Measurements from ENCODE around the gene CCDC91. TPM values are rescaled to one million over a fixed set of nuclear protein-coding genes. Genes with fewer than 3 reads are reported as not detected.
A peak's percentile ranks its signal among the peaks of the same experiment; 100 is the strongest.

CCDC91 gene
- polyA plus RNA-seq, 2 of the 4 experiments (the other 2 are of a cell fraction): 26.0 to 48.1 TPM

- Histone ChIP-seq H3K4me3 (no peak overlapping the region), H3K27ac (no peak overlapping the region), H3K9me3 (no peaks in the 10 kb centered on the region), H3K4me1 (peaks cover 6% of the 10 kb centered on the region; the same call in 1 of the 3 replicates), H3K4me2 (no peak overlapping the region)
- DNase-seq (ENCODE audit: low read depth in 1 of 2, low spot score in 1 of 2) (no peak), ATAC-seq (no peak), FAIRE-seq (no peak)
- ChIA-PET POLR2A (no interaction called here), CTCF (no interaction called here)
- 87% methylated on average over 4 of the region's 4 CpGs for WGBS (ENCODE audit: missing lambda C conversion rate)
- no peak for TF ChIP-seq JUN (IDR thresholded peaks at IDR 0.05)
- no peak for TF ChIP-seq KDM5A (IDR thresholded peaks at IDR 0.05)
- TF ChIP-seq HDAC2 (IDR thresholded peaks at IDR 0.05): no peak
- no peak for TF ChIP-seq GATA3 (IDR thresholded peaks at IDR 0.05; ENCODE audit: borderline replicate concordance)
- TF ChIP-seq HOXB13 (CRISPR knock-in tag; IDR thresholded peaks at IDR 0.05; ENCODE audit: low read depth): no peak
- no peak for TF ChIP-seq ZNF302 (CRISPR knock-in tag; IDR thresholded peaks at IDR 0.05)
- TF ChIP-seq CHD2 (IDR thresholded peaks at IDR 0.05; ENCODE audit: low read length, partially characterized antibody): no peak
- no peak for TF ChIP-seq MYC (IDR thresholded peaks at IDR 0.05; ENCODE audit: borderline replicate concordance, low read length)
- TF ChIP-seq RCOR1 (IDR thresholded peaks at IDR 0.05; ENCODE audit: low read depth, low read length): no peak
- TF ChIP-seq TFCP2L1 (CRISPR knock-in tag; IDR thresholded peaks at IDR 0.05): no peak
- no peak for TF ChIP-seq MAFK (IDR thresholded peaks at IDR 0.05; ENCODE audit: partially characterized antibody)
- TF ChIP-seq HOXA7 (CRISPR knock-in tag; IDR thresholded peaks at IDR 0.05): no peak
- TF ChIP-seq BCL3 (IDR thresholded peaks at IDR 0.05): no peak
- TF ChIP-seq CBX2 (IDR thresholded peaks at IDR 0.05; ENCODE audit: borderline replicate concordance, low read depth): no peak
Measured at GRCh38 chr12:28145216-28145615, 45.0 kb upstream of the CCDC91 start.

GRCh38 chr12:28149279-28149678, 41.0 kb upstream of the CCDC91 start:
- Histone ChIP-seq H3K27ac (no peak overlapping the region), H3K4me1 (peaks cover 6% of the 10 kb centered on the region; the same call in 1 of the 3 replicates), H3K9me3 (peaks cover 5% of the 10 kb centered on the region; the same call in 1 of the 3 replicates), H3K4me2 (no peak overlapping the region), H3K4me3 (no peak overlapping the region)
- 89% methylated on average over 3 of the region's 3 CpGs for WGBS (ENCODE audit: missing lambda C conversion rate)
- no peak for DNase-seq (ENCODE audit: low read depth in 1 of 2, low spot score in 1 of 2)
- POLR2A ChIA-PET: no interaction called here
- FAIRE-seq: no peak
- TF ChIP-seq MYC (IDR thresholded peaks at IDR 0.05; ENCODE audit: borderline replicate concordance, low read length) (no peak), MAFK (IDR thresholded peaks at IDR 0.05; ENCODE audit: partially characterized antibody) (peak; percentile 3)
- CTCF ChIA-PET: no interaction called here
- ATAC-seq: no peak

GRCh38 chr12:28156362-28156761, 33.9 kb upstream of the CCDC91 start:
- no peak for DNase-seq (ENCODE audit: low read depth in 1 of 2, low spot score in 1 of 2)
- no peak for FAIRE-seq
- H3K4me1 ChIP-seq: no peaks in the 10 kb centered on the region
- H3K27ac ChIP-seq: no peak overlapping the region
- H3K9me3 ChIP-seq: no peaks in the 10 kb centered on the region
- ChIA-PET CTCF (interaction anchor here (1.7 to 2.1 kb wide), 2 partner anchors 20 to 34 kb away, joined by 4 to 6 read pairs; partner anchors contain the start of gene CCDC91), POLR2A (no interaction called here)
- H3K4me2 ChIP-seq: no peak overlapping the region
- ATAC-seq: no peak
- no peak overlapping the region for H3K4me3 ChIP-seq
- 28% methylated on average over 1 of the region's 1 CpG for WGBS (ENCODE audit: missing lambda C conversion rate)
- TF ChIP-seq RCOR1 (IDR thresholded peaks at IDR 0.05; ENCODE audit: low read depth, low read length) (no peak), EP300 (IDR thresholded peaks at IDR 0.05) (no peak), RAD21 (conservative IDR thresholded peaks at IDR 0.05 in 1 of 2, IDR thresholded peaks at IDR 0.05 in 1 of 2) (no peak), ZSCAN20 (CRISPR knock-in tag; IDR thresholded peaks at IDR 0.05) (no peak), BCL3 (IDR thresholded peaks at IDR 0.05) (no peak), NR3C1 (IDR thresholded peaks at IDR 0.05) (no peak), CHD2 (IDR thresholded peaks at IDR 0.05; ENCODE audit: low read length, partially characterized antibody) (no peak), HMGXB4 (CRISPR knock-in tag; IDR thresholded peaks at IDR 0.05; ENCODE audit: borderline replicate concordance) (no peak), JUN (IDR thresholded peaks at IDR 0.05) (no peak), E2F6 (IDR thresholded peaks at IDR 0.05; ENCODE audit: borderline replicate concordance, low read depth) (no peak), EHMT2 (IDR thresholded peaks at IDR 0.05; ENCODE audit: low read depth) (no peak), ZNF302 (CRISPR knock-in tag; IDR thresholded peaks at IDR 0.05) (no peak), REST (IDR thresholded peaks at IDR 0.05) (no peak), NFE2L2 (conservative IDR thresholded peaks at IDR 0.05; ENCODE audit: low read length) (no peak), FOXS1 (CRISPR knock-in tag; IDR thresholded peaks at IDR 0.05) (no peak), MAZ (IDR thresholded peaks at IDR 0.05; ENCODE audit: borderline replicate concordance, low read depth, low read length) (no peak)

Measured in A549 (cell line).